DOHH2 (cell line): ENCODE results near the gene CA5A.

Experiments used
- EZH2phosphoT487 ChIP-seq: fragments of 200-600 bp; sonication (generic); IDR thresholded peaks from 2 replicates; pipeline ENCODE4 v1.6.1; 2017; ENCODE audit warnings: borderline replicate concordance, mild to moderate bottlenecking, antibody characterized with exemption, low read length, moderate library complexity, mixed read lengths
- TF ChIP-seq, protein P1 (sequence below): fragments of 200-600 bp; sonication (generic); IDR thresholded peaks from one replicate; pipeline ENCODE4 v1.5.1; 2014; ENCODE audit warnings: antibody characterized with exemption, mild to moderate bottlenecking, low read depth, low read length; ENCODE audit not compliant: poor library complexity, severe bottlenecking

DNA sequence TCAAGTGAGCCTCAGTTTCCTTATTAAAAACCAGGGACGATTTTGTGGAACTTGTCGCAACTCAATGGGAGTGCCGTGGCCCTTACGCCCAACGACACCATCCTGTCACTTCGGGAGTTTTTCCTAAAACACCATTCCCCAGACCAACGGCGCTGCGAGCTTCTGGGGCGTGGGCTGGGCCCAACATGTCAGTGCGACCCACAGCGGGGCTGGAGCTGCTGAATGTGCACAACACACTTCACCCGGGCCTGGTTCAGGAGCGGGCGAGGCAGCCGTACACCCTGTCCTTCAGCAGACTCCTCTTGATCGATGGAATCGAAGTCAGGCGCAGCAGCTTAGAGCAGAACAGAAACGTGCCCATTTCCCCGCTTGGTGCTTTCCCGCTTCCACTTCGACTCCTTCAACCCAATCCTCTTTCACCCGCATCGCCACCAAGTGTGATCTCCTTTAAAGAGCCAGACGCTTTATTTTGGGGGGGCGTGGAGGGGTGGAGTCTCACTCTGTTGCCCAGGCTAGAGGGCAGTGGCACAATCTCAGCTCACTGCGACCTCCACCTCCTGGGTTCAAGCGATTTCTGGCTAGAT, 53.8 kb downstream of the CA5A start:
- TF ChIP-seq, protein P1, sequence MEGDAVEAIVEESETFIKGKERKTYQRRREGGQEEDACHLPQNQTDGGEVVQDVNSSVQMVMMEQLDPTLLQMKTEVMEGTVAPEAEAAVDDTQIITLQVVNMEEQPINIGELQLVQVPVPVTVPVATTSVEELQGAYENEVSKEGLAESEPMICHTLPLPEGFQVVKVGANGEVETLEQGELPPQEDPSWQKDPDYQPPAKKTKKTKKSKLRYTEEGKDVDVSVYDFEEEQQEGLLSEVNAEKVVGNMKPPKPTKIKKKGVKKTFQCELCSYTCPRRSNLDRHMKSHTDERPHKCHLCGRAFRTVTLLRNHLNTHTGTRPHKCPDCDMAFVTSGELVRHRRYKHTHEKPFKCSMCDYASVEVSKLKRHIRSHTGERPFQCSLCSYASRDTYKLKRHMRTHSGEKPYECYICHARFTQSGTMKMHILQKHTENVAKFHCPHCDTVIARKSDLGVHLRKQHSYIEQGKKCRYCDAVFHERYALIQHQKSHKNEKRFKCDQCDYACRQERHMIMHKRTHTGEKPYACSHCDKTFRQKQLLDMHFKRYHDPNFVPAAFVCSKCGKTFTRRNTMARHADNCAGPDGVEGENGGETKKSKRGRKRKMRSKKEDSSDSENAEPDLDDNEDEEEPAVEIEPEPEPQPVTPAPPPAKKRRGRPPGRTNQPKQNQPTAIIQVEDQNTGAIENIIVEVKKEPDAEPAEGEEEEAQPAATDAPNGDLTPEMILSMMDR: no peak
- no peak for TF ChIP-seq EZH2phosphoT487
